Activated CD4-positive, alpha-beta T cell treated with anti-CD3 and anti-CD28 coated beads, Interleukin-2, amount 50 U/mL, for 48 hours (primary cell): ENCODE data around the gene GRHPR.
"Not testable (repeated sequence)": the region's sequence is repeated elsewhere in the genome, so short reads cannot be mapped to it uniquely, and the experiment has no call there.

Source experiments
- DNase-seq, 2 experiments: peaks; one replicate each; pipeline ENCODE4 v3.0.0-alpha.2; 2020

Gene GRHPR

DNA sequence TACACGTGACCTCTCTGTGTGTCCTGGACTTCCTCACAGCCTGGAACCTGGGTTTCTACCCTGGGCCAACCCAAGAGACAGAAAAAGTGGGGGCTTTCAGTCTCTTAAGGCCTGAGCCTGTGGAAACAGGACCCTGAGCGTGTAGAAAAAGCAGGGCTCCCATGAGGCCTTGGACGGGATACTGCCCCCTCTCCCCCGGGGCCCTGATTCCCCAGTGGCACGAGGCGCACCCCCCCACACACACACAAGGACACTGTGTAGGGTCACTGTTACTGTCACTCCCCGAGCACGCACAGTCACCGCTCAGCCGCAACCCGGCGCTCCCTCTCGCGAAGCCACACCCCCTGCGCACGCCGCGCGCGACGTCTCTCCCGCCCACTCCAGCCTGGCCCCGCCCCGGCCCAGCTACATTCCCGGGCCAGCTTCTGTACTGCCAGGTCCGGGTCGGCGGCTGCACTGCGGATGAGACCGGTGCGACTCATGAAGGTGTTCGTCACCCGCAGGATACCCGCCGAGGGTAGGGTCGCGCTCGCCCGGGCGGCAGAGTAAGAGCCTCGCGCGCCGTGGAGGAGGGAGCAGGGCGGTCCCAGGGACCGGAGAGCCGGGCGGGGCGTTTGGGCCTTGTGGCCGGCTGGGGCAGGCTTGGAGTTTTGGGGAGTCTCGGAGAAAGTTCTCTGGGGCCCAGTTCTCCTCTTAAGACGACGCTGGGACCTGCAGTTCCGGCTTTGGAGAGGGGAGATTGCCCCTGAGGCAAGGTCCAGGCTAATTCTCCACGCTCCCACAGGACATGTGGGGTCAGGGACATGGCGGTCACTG, at the start of gene GRHPR:
Gene GRHPR (plus strand): TSS at position 408 of the 816 bp plus-strand sequence. CDS start 55 bp downstream, at position 463.
- peak; percentile 94 for DNase-seq

- DNase-seq, result no peak
Observed at GRCh38 chr9:37372839-37373238, 49.7 kb upstream of the GRHPR start.

GRCh38 chr9:37373621-37374020, 48.9 kb upstream of the GRHPR start:
- DNase-seq, result no peak

DNA sequence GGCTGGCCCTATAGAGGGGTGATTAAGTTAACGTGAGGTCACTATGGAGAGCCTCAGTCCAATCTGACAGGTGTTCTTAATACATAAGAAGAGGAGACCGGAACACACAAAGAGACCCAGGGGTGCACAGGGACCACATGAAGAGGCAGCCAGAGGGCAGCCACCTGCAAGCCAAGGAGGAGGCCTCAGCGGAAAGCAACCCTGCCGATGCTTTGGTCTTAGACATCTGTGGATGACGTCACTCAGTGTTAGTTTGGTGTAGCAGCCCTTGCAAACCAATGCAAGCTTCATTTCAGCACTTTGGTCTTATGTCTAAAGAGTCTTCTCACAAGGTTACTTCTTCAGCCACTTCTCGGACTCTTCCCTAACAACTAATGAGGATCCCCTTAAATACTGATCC, 47.6 kb upstream of the GRHPR start:
- no peak for DNase-seq

DNA sequence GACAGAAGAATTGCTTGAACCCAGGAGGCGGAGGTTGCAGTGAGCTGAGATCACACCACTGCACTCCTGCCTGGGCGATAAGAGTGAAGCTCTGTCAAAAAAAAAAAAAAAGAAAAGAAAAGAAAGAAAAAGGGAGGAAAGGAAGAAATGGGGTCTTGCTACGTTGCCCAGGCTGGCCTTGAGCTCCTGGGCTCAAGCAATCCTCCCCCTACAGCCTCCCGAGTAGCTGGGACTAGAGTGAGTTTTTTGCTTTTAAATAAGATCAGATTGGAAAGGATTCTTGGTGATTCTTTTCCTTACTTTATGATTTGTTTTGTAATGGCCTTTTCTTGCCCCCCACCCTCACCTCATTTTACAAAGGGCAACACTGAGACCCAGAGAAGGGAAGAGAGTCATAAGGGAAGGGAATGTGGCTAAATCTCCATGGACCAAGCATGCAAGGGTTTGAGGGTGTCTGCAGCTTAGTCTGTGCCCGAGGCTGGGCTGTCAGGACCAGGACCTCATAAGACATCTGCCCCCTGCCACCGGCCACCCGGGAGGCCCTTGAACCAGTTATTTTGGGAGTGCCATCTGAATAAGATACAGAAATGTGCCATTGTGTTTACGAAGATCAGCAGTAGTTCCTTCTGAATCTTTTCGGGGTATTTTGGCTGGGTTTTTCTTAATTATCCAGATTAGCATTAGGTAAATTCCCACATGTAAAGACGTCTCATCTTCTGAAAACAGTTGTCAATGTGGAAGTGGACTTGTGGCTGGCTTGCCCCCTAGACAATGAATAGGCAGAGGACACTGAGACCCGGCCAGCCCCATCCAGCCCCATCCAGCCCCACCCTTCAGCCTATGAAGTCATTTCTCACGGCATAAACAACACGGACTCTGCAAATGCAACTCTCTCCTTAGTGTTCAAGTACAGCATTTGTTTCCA, 44.5 kb upstream of the GRHPR start:
- no peak for DNase-seq

DNA sequence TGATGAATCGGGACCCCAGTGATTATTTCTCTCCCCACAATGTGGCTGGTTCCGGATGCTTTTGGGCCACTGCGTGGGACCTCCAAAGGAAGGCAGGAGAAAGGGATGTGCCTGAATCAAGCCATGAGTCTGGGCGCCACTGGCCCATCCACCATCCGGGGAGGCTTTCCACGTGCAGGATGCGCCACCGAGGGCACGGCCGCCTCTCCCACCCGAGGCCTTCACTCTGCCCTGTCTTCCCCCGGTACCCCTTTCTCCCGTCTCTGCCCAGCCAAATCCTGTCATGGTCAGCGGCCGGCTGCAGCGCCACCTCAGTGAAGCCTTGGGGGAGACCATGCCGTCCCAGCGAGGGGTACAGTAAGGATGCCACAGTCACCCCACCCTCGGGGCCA, 43.9 kb upstream of the GRHPR start:
- no peak for DNase-seq

- no peak for DNase-seq
Observed at GRCh38 chr9:37379835-37380234, 42.7 kb upstream of the GRHPR start.

- no peak for DNase-seq
Observed at GRCh38 chr9:37380570-37380969, 41.9 kb upstream of the GRHPR start.

GRCh38 chr9:37381094-37381741, 41.3 kb upstream of the GRHPR start:
- DNase-seq, result no peak

GRCh38 chr9:37382161-37382981, 40.1 kb upstream of the GRHPR start:
- no peak for DNase-seq

DNA sequence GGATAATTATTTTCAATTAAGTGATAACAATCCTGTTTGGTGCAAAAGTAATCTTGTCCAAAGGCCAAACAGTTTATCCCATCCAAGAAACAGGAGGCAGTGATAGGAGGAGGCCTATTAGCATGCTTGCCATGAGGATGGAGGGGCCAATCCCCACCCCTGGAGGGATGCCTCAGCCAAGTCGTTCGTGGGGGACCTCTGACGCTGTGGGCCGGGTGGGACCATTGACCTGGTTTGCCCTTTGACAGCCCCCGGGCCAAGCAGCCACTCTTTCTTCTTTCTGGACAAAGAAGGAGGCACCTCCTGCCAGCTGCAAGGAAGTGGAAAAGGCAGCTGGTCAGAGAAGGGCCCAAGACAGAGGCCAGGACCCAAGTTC, 39.5 kb upstream of the GRHPR start:
- no peak for DNase-seq

GRCh38 chr9:37383393-37383792, 39.1 kb upstream of the GRHPR start:
- DNase-seq, result no peak

DNA sequence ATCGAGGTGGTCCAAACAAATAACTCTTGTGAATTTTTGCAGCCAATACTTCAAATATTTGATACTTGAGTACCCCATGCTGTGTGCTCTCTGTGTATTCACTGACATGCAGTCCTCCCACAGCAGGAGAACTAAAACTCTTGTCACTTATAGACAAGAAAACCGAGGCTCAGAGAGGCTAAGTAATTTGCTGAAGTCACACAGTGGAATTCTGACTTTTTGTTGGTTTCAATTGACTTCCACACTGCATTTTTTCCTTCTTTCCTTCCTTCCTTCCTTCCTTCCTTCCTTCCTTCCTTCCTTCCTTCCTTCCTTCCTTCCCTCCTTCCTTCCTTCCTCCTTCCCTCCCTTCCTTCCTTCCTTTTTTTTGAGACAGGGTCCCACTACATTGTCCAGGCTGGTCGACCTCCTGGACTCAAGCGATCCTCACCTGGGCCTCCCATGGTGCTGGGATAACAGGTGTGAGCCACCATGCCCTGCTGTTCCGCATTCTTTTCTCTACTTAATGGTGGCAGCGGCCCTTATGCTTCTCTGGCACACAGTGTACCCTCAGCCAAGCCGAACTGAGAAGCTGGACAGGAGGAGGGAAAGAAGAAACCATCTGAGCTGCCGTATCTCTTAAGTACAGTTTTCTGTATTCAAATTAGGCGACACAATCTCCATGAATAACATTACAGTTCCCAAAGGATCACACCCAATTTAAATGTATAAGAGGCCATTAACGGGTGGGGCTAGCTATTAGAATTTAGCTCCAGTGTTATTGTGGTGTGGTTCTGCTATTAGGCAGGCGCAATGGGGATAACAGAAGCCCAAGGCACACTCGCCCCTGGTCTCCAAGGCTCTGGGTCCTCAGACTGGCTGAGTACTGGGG, 38.4 kb upstream of the GRHPR start:
- DNase-seq, result no peak

DNA sequence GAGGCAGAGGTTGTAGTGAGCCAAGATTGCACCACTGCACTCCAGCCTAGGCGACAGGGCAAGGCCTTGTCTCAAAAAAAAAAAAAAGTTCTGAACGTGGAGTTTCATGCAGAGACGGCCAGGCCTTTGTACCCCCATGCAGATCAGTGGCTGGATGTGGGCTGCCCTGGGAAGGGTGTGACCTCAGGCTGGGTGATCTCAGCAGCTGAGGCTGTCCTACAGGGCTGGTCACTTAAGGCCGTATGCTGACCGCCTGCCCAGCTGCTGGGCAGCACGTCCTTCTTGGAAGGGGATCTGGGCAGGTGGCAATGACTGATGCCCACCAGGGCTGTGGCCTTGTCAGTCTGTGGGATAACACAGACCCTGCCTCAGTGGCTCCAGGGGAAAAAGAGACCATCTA, 37.2 kb upstream of the GRHPR start:
- no peak for DNase-seq

DNA sequence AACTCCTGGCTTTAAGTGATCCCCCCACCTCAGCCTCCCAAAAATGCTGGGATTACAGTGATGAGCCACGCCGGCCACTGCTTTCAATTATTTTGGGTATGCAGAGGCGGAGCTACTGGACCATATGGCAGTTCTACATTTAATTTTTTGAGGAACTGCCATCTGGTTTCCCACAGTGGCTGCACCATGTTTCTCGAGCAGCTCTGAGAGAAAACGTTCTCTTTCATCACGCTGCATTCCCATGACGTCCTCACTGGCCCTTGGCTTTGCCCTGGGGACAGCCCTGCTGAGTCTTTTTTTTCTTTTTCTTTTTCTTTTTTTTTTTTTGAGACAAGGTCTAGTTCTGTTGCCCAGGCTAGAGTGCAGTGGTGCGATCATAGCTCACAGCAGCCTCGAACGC, 35.5 kb upstream of the GRHPR start:
- DNase-seq, result no peak

- peak; percentile 44 to 49 for DNase-seq
Observed at GRCh38 chr9:37390759-37391158, 31.7 kb upstream of the GRHPR start.

DNA sequence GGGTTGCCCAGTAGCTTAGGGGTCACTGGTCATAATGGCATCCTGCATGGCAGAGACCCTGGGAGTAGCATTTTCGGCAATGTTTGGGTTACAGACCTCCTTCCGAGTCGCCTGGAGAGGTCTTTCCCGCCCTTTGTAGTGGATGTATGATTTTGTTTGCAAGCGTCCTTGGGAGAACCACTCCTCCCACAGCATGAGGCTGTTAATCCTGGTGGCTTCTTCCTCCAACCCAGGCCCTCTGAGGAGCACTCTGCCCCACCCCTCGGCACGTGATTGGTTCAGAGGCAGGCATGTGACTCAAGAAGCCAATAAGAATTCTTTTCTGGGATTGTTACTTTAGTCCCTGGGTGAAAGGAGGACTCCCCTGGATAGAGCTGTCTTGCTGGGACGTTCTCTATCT, 30.2 kb upstream of the GRHPR start:
- no peak for DNase-seq

- DNase-seq, result no peak
Observed at GRCh38 chr9:37395229-37395628, 27.3 kb upstream of the GRHPR start.

DNA sequence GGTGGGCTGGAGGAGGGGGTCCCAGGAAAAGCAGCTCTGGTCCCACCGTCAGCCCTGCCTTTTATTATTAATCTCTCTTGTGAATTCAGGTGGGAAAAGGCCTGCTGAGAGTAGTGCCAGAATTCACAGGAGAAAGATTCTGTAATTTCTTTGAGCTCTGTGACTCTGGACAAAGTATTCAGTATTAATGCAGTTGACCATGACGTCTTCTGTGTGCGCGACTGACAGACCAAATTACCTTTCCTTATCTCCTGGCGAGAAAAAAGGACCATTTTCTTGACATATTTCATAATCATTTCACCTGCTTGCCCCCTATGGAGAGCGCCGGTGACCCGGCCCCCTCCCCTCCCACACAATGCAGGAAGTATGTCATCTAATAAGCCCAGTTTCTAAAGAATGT, 26.8 kb upstream of the GRHPR start:
- no peak for DNase-seq

DNA sequence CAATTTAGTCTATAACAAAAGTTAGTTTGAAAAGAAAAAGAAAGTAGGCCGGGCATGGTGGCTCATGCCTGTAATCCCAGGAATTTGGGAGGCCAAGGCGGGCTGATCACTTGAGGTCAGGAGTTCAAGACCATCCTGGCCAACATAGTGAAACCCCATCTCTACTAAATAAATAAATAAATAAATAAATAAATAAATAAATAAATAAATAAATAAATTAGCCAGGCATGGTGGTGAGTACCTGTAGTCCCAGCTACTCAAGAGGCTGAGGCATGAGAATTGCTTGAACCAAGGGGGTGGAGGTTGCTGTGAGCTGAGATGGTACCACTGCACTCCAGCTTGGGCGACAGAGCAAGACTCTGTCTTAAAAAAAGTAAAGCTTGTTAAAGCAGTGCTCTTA, 24.5 kb upstream of the GRHPR start:
- DNase-seq, result not testable (repeated sequence)

GRCh38 chr9:37398464-37399025, 24.0 kb upstream of the GRHPR start:
- DNase-seq, result no peak
